ENCODE data around the gene MTREX. TPM values are rescaled to one million over a fixed set of nuclear protein-coding genes. Genes with fewer than 3 reads are reported as not detected.

MTREX gene
- total RNA-seq, result 100 to 1,000 TPM in 1 of 4 donors, 10 to 100 TPM in 3; 66.3 to 130 (median 76.3) TPM

- TF ChIP-seq CTCF (IDR thresholded peaks at IDR 0.05; ENCODE audit: low read depth), result no peak
Observed at GRCh38 chr5:55307383-55308253, at the start of gene MTREX, which contains the start of gene DHX29. Gene MTREX, plus strand, starts transcription at chr5:55307989. Its CDS starts 25 bp downstream, at chr5:55308014. Gene DHX29, minus strand, starts transcription at chr5:55307694. Its CDS starts 121 bp downstream, at chr5:55307573.

GRCh38 chr5:55258339-55258738 lies 49.5 kb upstream of the MTREX start:
- TF ChIP-seq CTCF (IDR thresholded peaks at IDR 0.05; ENCODE audit: low read depth), result no peak

- TF ChIP-seq CTCF (IDR thresholded peaks at IDR 0.05; ENCODE audit: low read depth), result no peak
Observed at GRCh38 chr5:55276771-55277170, 31.0 kb upstream of the MTREX start.

GRCh38 chr5:55278778-55279177 lies 29.0 kb upstream of the MTREX start:
- TF ChIP-seq CTCF (IDR thresholded peaks at IDR 0.05; ENCODE audit: low read depth), result no peak

GRCh38 chr5:55286411-55286933 lies 21.3 kb upstream of the MTREX start:
- TF ChIP-seq CTCF (IDR thresholded peaks at IDR 0.05; ENCODE audit: low read depth), result no peak

- no peak for TF ChIP-seq CTCF (IDR thresholded peaks at IDR 0.05; ENCODE audit: low read depth)
Observed at GRCh38 chr5:55289808-55290207, 18.0 kb upstream of the MTREX start.

GRCh38 chr5:55290991-55291390 lies 16.8 kb upstream of the MTREX start:
- TF ChIP-seq CTCF (IDR thresholded peaks at IDR 0.05; ENCODE audit: low read depth), result no peak
